Thyroid gland (tissue), 4 donors: Measurements from ENCODE around the gene MRC2. TPM values are rescaled to one million over a fixed set of nuclear protein-coding genes. Genes with fewer than 3 reads are reported as not detected.
A peak's percentile ranks its signal among the peaks of the same experiment; 100 is the strongest.

Source experiments
- DNase-seq, 2 donors: peaks; one replicate each; pipeline ENCODE4 v3.0.0-alpha.2; 2019
- H3K27ac ChIP-seq, 3 donors: fragments of 200-600 bp; sonication (generic); 1 replicate in 2 of 3; 2 replicates in 1 of 3; pipeline ENCODE4 v1.5.1; 2016 to 2019; ENCODE audit warnings: mild to moderate bottlenecking in 1 of 3, moderate library complexity in 1 of 3
- H3K27me3 ChIP-seq: fragments of 200-600 bp; sonication (generic); one replicate; pipeline ENCODE4 v1.5.1; 2019
- H3K36me3 ChIP-seq, 2 donors: fragments of 200-600 bp; sonication (generic); one replicate each; pipeline ENCODE4 v1.5.1; 2016 to 2019
- H3K4me1 ChIP-seq, 2 donors: fragments of 200-600 bp; sonication (generic); one replicate each; pipeline ENCODE4 v1.5.1; 2017 to 2019
- H3K4me3 ChIP-seq, 3 donors: fragments of 200-600 bp; sonication (generic); replicated peaks in 1 of 3; 1 replicate in 2 of 3; 2 replicates in 1 of 3; pipeline ENCODE4 v1.5.1; 2016; ENCODE audit warnings: mild to moderate bottlenecking in 1 of 3
- H3K9me3 ChIP-seq: fragments of 200-600 bp; sonication (generic); one replicate; pipeline ENCODE4 v1.5.1; 2017
- CTCF ChIP-seq, 6 experiments: fragments of 200-600 bp in 3 of 6; fragments of 450-650 bp in 3 of 6; sonication (generic) in 3 of 6; IDR thresholded peaks; one replicate each; pipeline ENCODE4 v1.5.1; 2016 to 2019; ENCODE audit warnings: antibody characterized with exemption in 6 of 6, mild to moderate bottlenecking in 2 of 6, inconsistent platforms in 1 of 6, moderate library complexity in 1 of 6
- POLR2A ChIP-seq, 2 donors: fragments of 450-650 bp; IDR thresholded peaks; one replicate each; pipeline ENCODE4 v1.6.1; 2017; ENCODE audit warnings: antibody characterized with exemption in 2 of 2, mild to moderate bottlenecking in 2 of 2, moderate library complexity in 1 of 2
- WGBS, 2 donors: methylation state at CpG; one replicate each; pipeline ENCODE4 v1.1.5; 2017; 5-methylcytosine and 5-hydroxymethylcytosine counted together
- intact Hi-C: fragments of 100-400 bp; cut with DNase I; formaldehyde crosslinking; loops from one replicate; pipeline ENCODE4 v1.15.1; 2023
- total RNA-seq, 4 donors: library from RNA; depleted of rRNA; stranded (reverse); fragments of >200 nt; gene quantifications; one replicate each; pipeline ENCODE4 v1.2.3, GENCODE V29; 2016

Gene MRC2
- total RNA-seq, 4 donors from 2014 or later: 7.9 to 15.2 (median 10.9) TPM

GRCh38 chr17:62701706-62702085, 74.2 kb downstream of the MRC2 start:
- no peaks in the 10 kb centered on the region for H3K27me3 ChIP-seq
- H3K36me3 ChIP-seq: no peaks in the 10 kb centered on the region
- H3K27ac ChIP-seq: no peak overlapping the region
- H3K9me3 ChIP-seq: no peaks in the 10 kb centered on the region
- TF ChIP-seq POLR2A (IDR thresholded peaks at IDR 0.05) (no peak), CTCF (IDR thresholded peaks at IDR 0.05) (no peak)
- WGBS, 2 donors: 89 to 91% methylated on average over 8 of the region's 8 CpGs
- intact Hi-C loops: loop anchor here (2.0 to 5.0 kb wide), 2 partner anchors 266 to 705 kb away; partner anchors contain the start of gene TANC2
- H3K4me1 ChIP-seq: peaks cover 0 to 12% of the 10 kb centered on the region in 2 donors
- no peak overlapping the region for H3K4me3 ChIP-seq
- no peak for DNase-seq

GRCh38 chr17:62702746-62703260, 75.3 kb downstream of the MRC2 start:
- no peak overlapping the region for H3K27ac ChIP-seq
- no peaks in the 10 kb centered on the region for H3K27me3 ChIP-seq
- H3K4me3 ChIP-seq: no peak overlapping the region
- intact Hi-C loops: loop anchor here (2.0 to 5.0 kb wide), 2 partner anchors 264 to 704 kb away; partner anchors contain the start of gene TANC2
- H3K36me3 ChIP-seq: no peaks in the 10 kb centered on the region
- TF ChIP-seq CTCF (IDR thresholded peaks at IDR 0.05) (no peak), POLR2A (IDR thresholded peaks at IDR 0.05) (no peak)
- 74 to 76% methylated on average over 4 to 6 of the region's 6 CpGs for WGBS, 2 donors
- H3K9me3 ChIP-seq: no peaks in the 10 kb centered on the region
- H3K4me1 ChIP-seq: peaks cover 0 to 12% of the 10 kb centered on the region in 2 donors
- DNase-seq: no peak

- TF ChIP-seq CTCF (IDR thresholded peaks at IDR 0.05): no peak
- no peak for TF ChIP-seq POLR2A (IDR thresholded peaks at IDR 0.05)
- 20 to 25% methylated on average over 7 to 14 of the region's 16 CpGs for WGBS, 2 donors
- no peak overlapping the region for H3K27ac ChIP-seq
- H3K36me3 ChIP-seq: no peaks in the 10 kb centered on the region
- no peaks in the 10 kb centered on the region for H3K27me3 ChIP-seq
- intact Hi-C loops: loop anchor here (2.0 to 5.0 kb wide), 2 partner anchors 264 to 703 kb away; partner anchors contain the start of gene TANC2
- peak; percentile 12 to 29 for DNase-seq
- H3K4me1 ChIP-seq: peaks cover 0 to 12% of the 10 kb centered on the region in 2 donors
- H3K9me3 ChIP-seq: no peaks in the 10 kb centered on the region
- H3K4me3 ChIP-seq: peak overlapping the region in 1 of 3 donors; percentile 54
Observed at GRCh38 chr17:62703261-62703775, 75.8 kb downstream of the MRC2 start.

GRCh38 chr17:62703776-62704380, 76.4 kb downstream of the MRC2 start:
- DNase-seq: peak; percentile 59 to 63

More at GRCh38 chr17:62703776-62704380, 76.4 kb downstream of the MRC2 start:
- H3K4me3 ChIP-seq: peak overlapping the region in 2 of 3 donors; percentile 21 to 54
- no peaks in the 10 kb centered on the region for H3K9me3 ChIP-seq
- H3K36me3 ChIP-seq: no peaks in the 10 kb centered on the region
- peak overlapping the region in 1 of 3 donors; percentile 41 for H3K27ac ChIP-seq
- peaks cover 0 to 12% of the 10 kb centered on the region in 2 donors for H3K4me1 ChIP-seq
- H3K27me3 ChIP-seq: no peaks in the 10 kb centered on the region
- peak; percentile 40 to 88 (median 70) for TF ChIP-seq CTCF (IDR thresholded peaks at IDR 0.05)
- TF ChIP-seq POLR2A (IDR thresholded peaks at IDR 0.05): no peak
- intact Hi-C loops: loop anchor here (2.0 to 5.0 kb wide), 2 partner anchors 263 to 703 kb away; partner anchors contain the start of gene TANC2
- 0% methylated on average over 5 of the region's 80 CpGs; no CpG with 5 or more reads in 1 of the 2 donors for WGBS, 2 donors
